IMR-90 (cell line): ENCODE results near the gene ASAP2. TPM values are rescaled to one million over a fixed set of nuclear protein-coding genes. Genes with fewer than 3 reads are reported as not detected.

Source experiments
- ATAC-seq: fragments of 200-7000 bp; cut with Tn5 transposase; 2 replicates; pipeline ENCODE4 v1.9.1; 2020; ENCODE audit warnings: low read depth, mild to moderate bottlenecking, moderate library complexity
- BruUV-seq: library from RNA; stranded (reverse); fragments of 400-500 nt; replicated peaks from 2 replicates; lab custom pipeline; 2021; lab: Mats Ljungman, UMichigan
- CTCF ChIA-PET: fragments of 300-600 bp; formaldehyde crosslinking; extraction: SDS; loops from one replicate; lab custom pipeline; 2021; ENCODE audit warnings: antibody characterized with exemption; lab: Yijun Ruan, JAX
- POLR2A ChIA-PET: fragments of 300-600 bp; sonication (Branson Sonifier 250); formaldehyde crosslinking; loops from one replicate; lab custom pipeline; 2022; ENCODE audit warnings: antibody characterized with exemption; ENCODE audit not compliant: unreplicated experiment; lab: Charles Lee
- DNase-seq: peaks from one replicate; pipeline ENCODE4 v3.0.0; 2013
- H2AFZ ChIP-seq: replicated peaks from 2 replicates; pipeline ENCODE3; 2013; ENCODE audit warnings: low read length, mild to moderate bottlenecking; ENCODE audit not compliant: poor library complexity
- H2AK5ac ChIP-seq: 2 replicates; pipeline ENCODE4 v1.6.1; 2013; ENCODE audit warnings: low read depth, low read length, inconsistent platforms
- H2AK9ac ChIP-seq: replicated peaks from 2 replicates; pipeline ENCODE3; 2013; ENCODE audit warnings: mild to moderate bottlenecking, low read depth, low read length, moderate library complexity; ENCODE audit not compliant: poor library complexity
- H2BK120ac ChIP-seq: 2 replicates; pipeline ENCODE4 v1.6.1; 2013; ENCODE audit warnings: low read depth, low read length, inconsistent platforms
- H2BK15ac ChIP-seq: 3 replicates; pipeline ENCODE4 v1.6.1; 2013; ENCODE audit warnings: low read depth, low read length, inconsistent platforms
- H2BK20ac ChIP-seq: 2 replicates; pipeline ENCODE4 v1.6.1; 2013; ENCODE audit warnings: low read depth, mild to moderate bottlenecking, inconsistent platforms, low read length, moderate library complexity
- H2BK5ac ChIP-seq: 2 replicates; pipeline ENCODE4 v1.6.1; 2013; ENCODE audit warnings: mild to moderate bottlenecking, low read depth, low read length, inconsistent platforms; ENCODE audit not compliant: poor library complexity, severe bottlenecking
- H3K14ac ChIP-seq: replicated peaks from 2 replicates; pipeline ENCODE4 v1.6.1; 2013; ENCODE audit warnings: low read depth, low read length, inconsistent platforms
- H3K18ac ChIP-seq: 2 replicates; pipeline ENCODE4 v1.6.1; 2013; ENCODE audit warnings: low read depth, low read length, control low read depth
- H3K23ac ChIP-seq: 2 replicates; pipeline ENCODE4 v1.6.1; 2013; ENCODE audit warnings: low read depth, low read length, inconsistent platforms
- H3K27ac ChIP-seq: 2 replicates; pipeline ENCODE4 v1.5.1; 2013; ENCODE audit warnings: mild to moderate bottlenecking, control low read depth, low read length; ENCODE audit not compliant: insufficient read depth
- H3K27me3 ChIP-seq: 2 replicates; pipeline ENCODE4 v1.6.1; 2013; ENCODE audit warnings: low read length; ENCODE audit not compliant: control insufficient read depth, insufficient read depth
- H3K36me3 ChIP-seq: 2 replicates; pipeline ENCODE4 v1.6.1; 2013; ENCODE audit warnings: low read length, mixed read lengths; ENCODE audit not compliant: control insufficient read depth, insufficient read depth
- H3K4ac ChIP-seq: 2 replicates; pipeline ENCODE4 v1.6.1; 2013; ENCODE audit warnings: low read depth, low read length, inconsistent platforms
- H3K4me1 ChIP-seq: 2 replicates; pipeline ENCODE4 v1.6.1; 2013; ENCODE audit warnings: low read length, mixed read lengths; ENCODE audit not compliant: control insufficient read depth, insufficient read depth
- H3K4me2 ChIP-seq: 2 replicates; pipeline ENCODE4 v1.6.1; 2013; ENCODE audit warnings: low read depth, mild to moderate bottlenecking, control low read depth, low read length, moderate library complexity
- H3K4me3 ChIP-seq: 2 replicates; pipeline ENCODE4 v1.5.1; 2013; ENCODE audit warnings: low read depth, mild to moderate bottlenecking, control low read depth, low read length, moderate library complexity; ENCODE audit not compliant: insufficient read depth
- H3K56ac ChIP-seq: 2 replicates; pipeline ENCODE4 v1.6.1; 2013; ENCODE audit warnings: low read length, inconsistent platforms; ENCODE audit not compliant: insufficient read depth; ENCODE audit errors: extremely low read depth
- H3K79me1 ChIP-seq, 2 experiments: 2 replicates each; pipeline ENCODE4 v1.6.1; 2013; ENCODE audit warnings: low read length in 2 of 2, inconsistent platforms in 1 of 2, low read depth in 1 of 2
- H3K9ac ChIP-seq: 2 replicates; pipeline ENCODE4 v1.6.1; 2013; ENCODE audit warnings: low read depth, low read length, control low read depth
- H3K9me1 ChIP-seq: 2 replicates; pipeline ENCODE4 v1.6.1; 2013; ENCODE audit warnings: low read length, inconsistent platforms; ENCODE audit not compliant: insufficient read depth
- H3K9me3 ChIP-seq: 2 replicates; pipeline ENCODE4 v1.6.1; 2013; ENCODE audit warnings: low read length; ENCODE audit not compliant: control insufficient read depth, insufficient read depth
- H4K20me1 ChIP-seq: 2 replicates; pipeline ENCODE4 v1.6.1; 2013; ENCODE audit warnings: low read length, inconsistent platforms; ENCODE audit not compliant: insufficient read depth
- H4K5ac ChIP-seq: 2 replicates; pipeline ENCODE4 v1.6.1; 2013; ENCODE audit warnings: mild to moderate bottlenecking, low read depth, low read length, control low read depth
- H4K8ac ChIP-seq, 2 experiments: 2 replicates each; pipeline ENCODE4 v1.6.1; 2013; ENCODE audit warnings: low read depth in 2 of 2, low read length in 2 of 2, control low read depth in 1 of 2, inconsistent platforms in 1 of 2
- H4K91ac ChIP-seq: 2 replicates; pipeline ENCODE4 v1.6.1; 2013; ENCODE audit warnings: low read depth, low read length, inconsistent platforms; ENCODE audit not compliant: insufficient read depth
- BHLHE40 ChIP-seq: fragments of 150-350 bp; IDR thresholded peaks from 2 replicates; pipeline ENCODE4 v1.6.1; 2016; ENCODE audit warnings: mild to moderate bottlenecking, low read depth, low read length
- CEBPB ChIP-seq: IDR thresholded peaks from 2 replicates; pipeline ENCODE4 v1.6.1; 2012; ENCODE audit warnings: low read depth, low read length, improper control_type of control experiment
- CHD1 ChIP-seq: IDR thresholded peaks from 2 replicates; pipeline ENCODE4 v1.6.1; 2012; ENCODE audit warnings: low read depth, low read length, improper control_type of control experiment
- ELK1 ChIP-seq: fragments of 150-350 bp; IDR thresholded peaks from 2 replicates; pipeline ENCODE4 v1.6.1; 2016; ENCODE audit warnings: low read depth, mild to moderate bottlenecking, low read length, moderate library complexity, borderline replicate concordance
- FOS ChIP-seq: fragments of 150-350 bp; IDR thresholded peaks from 2 replicates; pipeline ENCODE4 v1.6.1; 2016; ENCODE audit warnings: low read depth, low read length
- MAFK ChIP-seq: IDR thresholded peaks from 2 replicates; pipeline ENCODE4 v1.6.1; 2012; ENCODE audit warnings: low read depth, low read length, improper control_type of control experiment
- MAZ ChIP-seq: IDR thresholded peaks from 2 replicates; pipeline ENCODE4 v1.6.1; 2012; ENCODE audit warnings: low read depth, mild to moderate bottlenecking, low read length, improper control_type of control experiment, moderate library complexity, borderline replicate concordance
- MXI1 ChIP-seq: IDR thresholded peaks from 2 replicates; pipeline ENCODE4 v1.6.1; 2012; ENCODE audit warnings: low read depth, mild to moderate bottlenecking, low read length, moderate library complexity, borderline replicate concordance
- NFE2L2 ChIP-seq: fragments of 150-350 bp; IDR thresholded peaks from 2 replicates; pipeline ENCODE4 v1.6.1; 2016; ENCODE audit warnings: low read depth, mild to moderate bottlenecking, low read length
- POLR2A ChIP-seq: IDR thresholded peaks from 2 replicates; pipeline ENCODE4 v1.6.1; 2012; ENCODE audit warnings: mild to moderate bottlenecking, low read depth, low read length
- RAD21 ChIP-seq: IDR thresholded peaks from 2 replicates; pipeline ENCODE4 v1.6.1; 2012; ENCODE audit warnings: low read length, improper control_type of control experiment
- RCOR1 ChIP-seq: IDR thresholded peaks from 2 replicates; pipeline ENCODE4 v1.6.1; 2012; ENCODE audit warnings: mild to moderate bottlenecking, low read length, improper control_type of control experiment; ENCODE audit not compliant: insufficient replicate concordance
- RFX5 ChIP-seq: IDR thresholded peaks from 2 replicates; pipeline ENCODE4 v1.8.0; 2012; ENCODE audit warnings: low read depth, mild to moderate bottlenecking, low read length, moderate library complexity
- USF2 ChIP-seq: fragments of 150-350 bp; IDR thresholded peaks from 2 replicates; pipeline ENCODE4 v1.6.1; 2017; ENCODE audit warnings: mild to moderate bottlenecking, antibody characterized with exemption, low read length, low read depth
- WGBS, 2 experiments: methylation state at CpG; one replicate each; pipeline versions ENCODE4 v1.1.5 to v1.1.7; 2013; ENCODE audit warnings: missing lambda C conversion rate in 2 of 2; ENCODE audit not compliant: insufficient read length in 1 of 2; ENCODE audit errors: extremely low coverage in 2 of 2; 5-methylcytosine and 5-hydroxymethylcytosine counted together
- dilution Hi-C: fragments of 300-500 bp; cut with HindIII; formaldehyde crosslinking; loops from one replicate; pipeline ENCODE4 v1.14.3; 2018; ENCODE audit warnings: low sequenced_read_pairs; ENCODE audit not compliant: unreplicated experiment
- in situ Hi-C: fragments of 300-500 bp; cut with MboI; formaldehyde crosslinking; loops from 3 replicates; pipeline ENCODE4 v1.14.3; 2019; ENCODE audit warnings: low sequenced_read_pairs, inconsistent platforms, mixed read lengths
- intact Hi-C: fragments of 100-400 bp; cut with micrococcal nuclease; formaldehyde crosslinking; loops from 2 replicates; pipeline ENCODE4 v1.10.0; 2022
- polyA plus RNA-seq, 3 experiments: library from polyadenylated mRNA; depleted of rRNA; stranded (reverse); fragments of >200 nt; gene quantifications; 2 replicates each; pipeline ENCODE4 v1.2.3, GENCODE V29; 2012; ENCODE audit warnings: low replicate concordance in 1 of 3
- total RNA-seq: library from RNA; depleted of rRNA; stranded (reverse); fragments of >200 nt; gene quantifications from 2 replicates; pipeline ENCODE4 v1.2.3, GENCODE V29; 2012
- TF ChIP-seq, protein P1 (sequence below): conservative IDR thresholded peaks from 2 replicates; pipeline ENCODE4 v1.5.1; 2012; ENCODE audit warnings: mild to moderate bottlenecking, low read depth, low read length, improper control_type of control experiment

Gene ASAP2
- total and polyA plus RNA-seq, 2 of the 4 experiments (the other 2 are of a cell fraction): 19.7 to 28.1 TPM

DNA sequence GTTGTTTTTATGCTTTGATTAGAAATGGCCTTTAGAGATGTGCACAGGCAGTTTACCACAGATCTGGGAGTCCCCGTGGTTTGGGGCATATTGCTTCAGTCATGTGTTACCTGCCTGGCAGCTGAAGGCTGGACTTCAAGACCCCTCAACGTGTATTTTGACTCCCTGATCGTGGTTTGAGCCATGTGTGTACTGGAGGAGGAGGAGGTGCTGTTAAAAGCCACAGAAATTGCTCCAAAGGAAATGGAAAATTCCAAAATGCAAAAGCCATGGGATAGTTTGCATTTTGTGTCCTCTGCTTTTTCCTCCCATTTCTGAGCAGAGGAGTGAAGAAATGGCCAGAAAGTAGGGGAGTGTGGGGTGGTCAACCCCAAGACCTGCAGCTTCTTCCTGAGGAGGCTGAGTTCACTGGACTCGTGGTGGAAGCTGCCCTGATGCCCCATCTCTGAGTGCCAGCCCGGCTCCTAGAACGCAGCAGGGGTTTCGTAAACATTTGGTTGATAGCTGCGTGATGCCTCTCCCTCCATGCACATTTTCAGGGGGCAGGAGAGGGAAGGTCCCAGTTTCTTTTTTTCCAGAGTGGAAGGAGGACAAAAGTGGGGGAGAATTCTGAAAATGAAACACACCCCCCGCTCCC is 171.0 kb downstream of the ASAP2 start:
- Histone ChIP-seq H3K4ac (peak overlapping the region; percentile 92), H2AK9ac (peak overlapping the region; percentile 94), H4K20me1 (peaks cover 8% of the 10 kb centered on the region; the same call in 1 of the 2 replicates), H2BK20ac (peak overlapping the region; percentile 15), H4K8ac (peak overlapping the region; percentile 60 to 85; a peak in 3 of 4 replicates), H2AK5ac (peak overlapping the region; percentile 85; the same call in 1 of the 2 replicates), H3K27me3 (no peaks in the 10 kb centered on the region), H3K9me3 (no peaks in the 10 kb centered on the region), H2BK15ac (peak overlapping the region; percentile 82; the same call in 1 of the 3 replicates), H4K91ac (peak overlapping the region; percentile 79), H3K4me3 (no peak overlapping the region), H3K27ac (peak overlapping the region; percentile 85), H3K56ac (peak overlapping the region; percentile 42; the same call in 1 of the 2 replicates), H3K4me2 (no peak overlapping the region), H3K9me1 (peaks cover 26% of the 10 kb centered on the region), H2AFZ (peak overlapping the region; percentile 23), H2BK5ac (peak overlapping the region; percentile 64), H3K18ac (no peak overlapping the region), H3K14ac (peak overlapping the region; percentile 14), H3K79me1 (peaks cover 24 to 70% of the 10 kb centered on the region in 2 experiments), H2BK120ac (peak overlapping the region; percentile 87), H4K5ac (peak overlapping the region; percentile 46; the same call in 1 of the 2 replicates), H3K23ac (peak overlapping the region; percentile 36; the same call in 1 of the 2 replicates), H3K36me3 (peaks cover 29% of the 10 kb centered on the region), H3K9ac (0 out of 2 replicates have a peak overlapping the region, but pooled peaks have one; percentile 33), H3K4me1 (peaks cover 31% of the 10 kb centered on the region)
- ChIA-PET POLR2A (no interaction called here), CTCF (no interaction called here)
- ATAC-seq (no peak), DNase-seq (no peak)
- 69% methylated on average over 3 of the region's 9 CpGs; no CpG with 5 or more reads in 1 of the 2 experiments for WGBS, 2 experiments
- intact Hi-C loops (no loop called here), in situ Hi-C loops (loop anchor here (10.0 kb wide), 1 partner anchor 233 kb away; no protein-coding TSS in a partner anchor), dilution Hi-C loops (no loop called here)
- TF ChIP-seq USF2 (no peak), POLR2A (no peak), RAD21 (no peak), BHLHE40 (no peak), CHD1 (no peak), MAFK (no peak), NFE2L2 (no peak), FOS (no peak), RFX5 (no peak), MXI1 (no peak), ELK1 (no peak), MAZ (no peak), RCOR1 (no peak), CEBPB (no peak)
- TF ChIP-seq, protein P1, sequence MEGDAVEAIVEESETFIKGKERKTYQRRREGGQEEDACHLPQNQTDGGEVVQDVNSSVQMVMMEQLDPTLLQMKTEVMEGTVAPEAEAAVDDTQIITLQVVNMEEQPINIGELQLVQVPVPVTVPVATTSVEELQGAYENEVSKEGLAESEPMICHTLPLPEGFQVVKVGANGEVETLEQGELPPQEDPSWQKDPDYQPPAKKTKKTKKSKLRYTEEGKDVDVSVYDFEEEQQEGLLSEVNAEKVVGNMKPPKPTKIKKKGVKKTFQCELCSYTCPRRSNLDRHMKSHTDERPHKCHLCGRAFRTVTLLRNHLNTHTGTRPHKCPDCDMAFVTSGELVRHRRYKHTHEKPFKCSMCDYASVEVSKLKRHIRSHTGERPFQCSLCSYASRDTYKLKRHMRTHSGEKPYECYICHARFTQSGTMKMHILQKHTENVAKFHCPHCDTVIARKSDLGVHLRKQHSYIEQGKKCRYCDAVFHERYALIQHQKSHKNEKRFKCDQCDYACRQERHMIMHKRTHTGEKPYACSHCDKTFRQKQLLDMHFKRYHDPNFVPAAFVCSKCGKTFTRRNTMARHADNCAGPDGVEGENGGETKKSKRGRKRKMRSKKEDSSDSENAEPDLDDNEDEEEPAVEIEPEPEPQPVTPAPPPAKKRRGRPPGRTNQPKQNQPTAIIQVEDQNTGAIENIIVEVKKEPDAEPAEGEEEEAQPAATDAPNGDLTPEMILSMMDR: no peak
- BruUV-seq: no TSS peak
